AG10803 (cell line): ENCODE measurements around the gene SYT15.
"Not testable (repeated sequence)": the region's sequence is repeated elsewhere in the genome, so short reads cannot be mapped to it uniquely, and the experiment has no call there.

ENCODE experiments used
- DNase-seq: peaks from one replicate; pipeline ENCODE4 v3.0.0; 2010; ENCODE audit warnings: low read depth
- H3K4me3 ChIP-seq: 2 replicates; pipeline ENCODE4 v1.5.1; 2011; ENCODE audit warnings: mild to moderate bottlenecking, low read length, control low read depth
- CTCF ChIP-seq: conservative IDR thresholded peaks from 2 replicates; pipeline ENCODE4 v1.5.1; 2011; ENCODE audit warnings: mild to moderate bottlenecking, low read length, control low read depth, inconsistent platforms

SYT15 gene

GRCh38 chr10:46560952-46561351 is 18.0 kb upstream of the SYT15 start:
- no peak for TF ChIP-seq CTCF
- no peak for DNase-seq

GRCh38 chr10:46565591-46566332 is 13.2 kb upstream of the SYT15 start:
- peak; percentile 65 for TF ChIP-seq CTCF

More at GRCh38 chr10:46560952-46561351, 18.0 kb upstream of the SYT15 start:
- H3K4me3 ChIP-seq = no peak overlapping the region

GRCh38 chr10:46567151-46567550 is 11.8 kb upstream of the SYT15 start:
- H3K4me3 ChIP-seq, DNase-seq: not testable (repeated sequence)

More at GRCh38 chr10:46565591-46566332, 13.2 kb upstream of the SYT15 start:
- H3K4me3 ChIP-seq = not testable (repeated sequence)
- DNase-seq = peak; percentile 57

GRCh38 chr10:46570655-46571054 is 8.3 kb upstream of the SYT15 start:
- DNase-seq, H3K4me3 ChIP-seq: not testable (repeated sequence)

- not testable (repeated sequence) for H3K4me3 ChIP-seq
- DNase-seq = peak; percentile 15
Measured at GRCh38 chr10:46572765-46573164, 6.2 kb upstream of the SYT15 start.

- DNase-seq = peak; percentile 46
- not testable (repeated sequence) for H3K4me3 ChIP-seq
Measured at GRCh38 chr10:46573314-46573713, 5.6 kb upstream of the SYT15 start.

GRCh38 chr10:46573884-46574283 is 5.0 kb upstream of the SYT15 start:
- H3K4me3 ChIP-seq, DNase-seq: not testable (repeated sequence)

GRCh38 chr10:46577624-46578473 is 1.1 kb upstream of the SYT15 start:
- DNase-seq, H3K4me3 ChIP-seq: not testable (repeated sequence)

GRCh38 chr10:46579378-46579777 is 450 bp downstream of the SYT15 start:
- not testable (repeated sequence) for DNase-seq, H3K4me3 ChIP-seq

- not testable (repeated sequence) for H3K4me3 ChIP-seq, DNase-seq
Measured at GRCh38 chr10:46581997-46582396, 3.1 kb downstream of the SYT15 start.

- not testable (repeated sequence) for H3K4me3 ChIP-seq, DNase-seq
Measured at GRCh38 chr10:46582568-46582967, 3.6 kb downstream of the SYT15 start.

- DNase-seq, H3K4me3 ChIP-seq: not testable (repeated sequence)
Measured at GRCh38 chr10:46584196-46584595, 5.3 kb downstream of the SYT15 start.

- not testable (repeated sequence) for DNase-seq, H3K4me3 ChIP-seq
Measured at GRCh38 chr10:46585246-46585645, 6.3 kb downstream of the SYT15 start.

- not testable (repeated sequence) for DNase-seq, H3K4me3 ChIP-seq
Measured at GRCh38 chr10:46587546-46587945, 8.6 kb downstream of the SYT15 start.

GRCh38 chr10:46588221-46588620 is 9.3 kb downstream of the SYT15 start:
- not testable (repeated sequence) for DNase-seq, H3K4me3 ChIP-seq

- not testable (repeated sequence) for DNase-seq, H3K4me3 ChIP-seq
Measured at GRCh38 chr10:46589589-46589988, 10.7 kb downstream of the SYT15 start.

GRCh38 chr10:46591053-46591452 is 12.1 kb downstream of the SYT15 start:
- H3K4me3 ChIP-seq, DNase-seq: not testable (repeated sequence)

- DNase-seq, H3K4me3 ChIP-seq: not testable (repeated sequence)
Measured at GRCh38 chr10:46593307-46593706, 14.4 kb downstream of the SYT15 start.
